ENCODE results near the gene VEGFB.

Gene VEGFB

GRCh38 chr11:64284048-64284961, 49.9 kb downstream of the VEGFB start, which contains the start of gene BAD:
BAD (minus strand) TSS chr11:64284665; CDS start chr11:64284368, 297 bp downstream.
- Histone ChIP-seq H3K36me3 (ENCODE audit: insufficient read depth, low read length) (peaks cover 10% of the 10 kb centered on the region), H3K9me3 (ENCODE audit: low read length) (no peaks in the 10 kb centered on the region), H3K4me1 (ENCODE audit: insufficient read depth, low read length) (peaks cover 19% of the 10 kb centered on the region)

GRCh38 chr11:64284962-64285884, 50.8 kb downstream of the VEGFB start, which contains the start of gene GPR137:
GPR137 (plus strand) TSS chr11:64285848; CDS start chr11:64286525, 677 bp downstream.
- peak within 1 kb of the TSS; percentile 100 for H3K27ac ChIP-seq (ENCODE audit: low read depth, low read length)
- no peaks in the 10 kb centered on the region for H3K9me3 ChIP-seq (ENCODE audit: low read length)
- H3K4me3 ChIP-seq (ENCODE audit: low read depth in 1 of 2, low read length in 2 of 2): peak within 1 kb of the TSS; percentile 79 to 94
- H3K36me3 ChIP-seq (ENCODE audit: insufficient read depth, low read length): peaks cover 10% of the 10 kb centered on the region
- peak within 1 kb of the TSS; percentile 93 for H3K9ac ChIP-seq (ENCODE audit: low read length)
- H3K27me3 ChIP-seq (ENCODE audit: control insufficient read depth in 1 of 2, insufficient read depth in 2 of 2, low read length in 2 of 2): peaks cover 2 to 7% of the 10 kb centered on the region in 2 donors
- H3K4me1 ChIP-seq (ENCODE audit: insufficient read depth, low read length): peaks cover 19% of the 10 kb centered on the region

More at GRCh38 chr11:64284048-64284961, 49.9 kb downstream of the VEGFB start, which contains the start of gene BAD:
- Histone ChIP-seq H3K9ac (ENCODE audit: low read length) (peak within 1 kb of the TSS; percentile 93), H3K27ac (ENCODE audit: low read depth, low read length) (peak within 1 kb of the TSS; percentile 100), H3K27me3 (ENCODE audit: control insufficient read depth in 1 of 2, insufficient read depth in 2 of 2, low read length in 2 of 2) (no peaks in the 10 kb centered on the region), H3K4me3 (ENCODE audit: low read depth in 1 of 2, low read length in 2 of 2) (peak within 1 kb of the TSS; percentile 79 to 94)

GRCh38 chr11:64285885-64286800, 51.8 kb downstream of the VEGFB start:
- Histone ChIP-seq H3K4me3 (ENCODE audit: low read depth in 1 of 2, low read length in 2 of 2) (peak overlapping the region; percentile 79 to 94), H3K9ac (ENCODE audit: low read length) (no peak overlapping the region)

GRCh38 chr11:64286801-64287159, 52.4 kb downstream of the VEGFB start:
- Histone ChIP-seq H3K27me3 (ENCODE audit: control insufficient read depth in 1 of 2, insufficient read depth in 2 of 2, low read length in 2 of 2) (peaks cover 14 to 21% of the 10 kb centered on the region in 2 donors), H3K4me3 (ENCODE audit: low read depth in 1 of 2, low read length in 2 of 2) (no peak overlapping the region), H3K4me1 (ENCODE audit: insufficient read depth, low read length) (peaks cover 19% of the 10 kb centered on the region), H3K9me3 (ENCODE audit: low read length) (no peaks in the 10 kb centered on the region), H3K27ac (ENCODE audit: low read depth, low read length) (no peak overlapping the region), H3K9ac (ENCODE audit: low read length) (no peak overlapping the region), H3K36me3 (ENCODE audit: insufficient read depth, low read length) (peaks cover 5% of the 10 kb centered on the region)

More at GRCh38 chr11:64285885-64286800, 51.8 kb downstream of the VEGFB start:
- H3K36me3 ChIP-seq (ENCODE audit: insufficient read depth, low read length): peaks cover 10% of the 10 kb centered on the region
- H3K27ac ChIP-seq (ENCODE audit: low read depth, low read length): peak overlapping the region; percentile 100
- H3K4me1 ChIP-seq (ENCODE audit: insufficient read depth, low read length): peaks cover 19% of the 10 kb centered on the region
- H3K27me3 ChIP-seq (ENCODE audit: control insufficient read depth in 1 of 2, insufficient read depth in 2 of 2, low read length in 2 of 2): peaks cover 12 to 16% of the 10 kb centered on the region in 2 donors
- H3K9me3 ChIP-seq (ENCODE audit: low read length): no peaks in the 10 kb centered on the region

GRCh38 chr11:64287676-64288352, 53.4 kb downstream of the VEGFB start:
- H3K27ac ChIP-seq (ENCODE audit: low read depth, low read length): no peak overlapping the region
- peaks cover 19% of the 10 kb centered on the region for H3K4me1 ChIP-seq (ENCODE audit: insufficient read depth, low read length)
- no peak overlapping the region for H3K4me3 ChIP-seq (ENCODE audit: low read depth in 1 of 2, low read length in 2 of 2)
- no peak overlapping the region for H3K9ac ChIP-seq (ENCODE audit: low read length)
- H3K36me3 ChIP-seq (ENCODE audit: insufficient read depth, low read length): no peaks in the 10 kb centered on the region
- no peaks in the 10 kb centered on the region for H3K9me3 ChIP-seq (ENCODE audit: low read length)
- peaks cover 18 to 32% of the 10 kb centered on the region in 2 donors for H3K27me3 ChIP-seq (ENCODE audit: control insufficient read depth in 1 of 2, insufficient read depth in 2 of 2, low read length in 2 of 2)

GRCh38 chr11:64288353-64288750, 54.0 kb downstream of the VEGFB start:
- peaks cover 14% of the 10 kb centered on the region for H3K4me1 ChIP-seq (ENCODE audit: insufficient read depth, low read length)

More at GRCh38 chr11:64288353-64288750, 54.0 kb downstream of the VEGFB start:
- no peaks in the 10 kb centered on the region for H3K36me3 ChIP-seq (ENCODE audit: insufficient read depth, low read length)
- H3K4me3 ChIP-seq (ENCODE audit: low read depth in 1 of 2, low read length in 2 of 2): no peak overlapping the region
- no peak overlapping the region for H3K9ac ChIP-seq (ENCODE audit: low read length)
- peaks cover 24 to 36% of the 10 kb centered on the region in 2 donors for H3K27me3 ChIP-seq (ENCODE audit: control insufficient read depth in 1 of 2, insufficient read depth in 2 of 2, low read length in 2 of 2)
- no peak overlapping the region for H3K27ac ChIP-seq (ENCODE audit: low read depth, low read length)
- H3K9me3 ChIP-seq (ENCODE audit: low read length): no peaks in the 10 kb centered on the region
